Muscle layer of duodenum (tissue), 2 donors: ENCODE data around the gene PDS5A.
"Not testable (repeated sequence)": the region's sequence is repeated elsewhere in the genome, so short reads cannot be mapped to it uniquely, and the experiment has no call there.

ENCODE experiments used
- H3K27ac ChIP-seq: one replicate; pipeline ENCODE4 v1.7.0; 2013; ENCODE audit warnings: mild to moderate bottlenecking, low read length
- H3K27me3 ChIP-seq: one replicate; pipeline ENCODE4 v1.7.0; 2013; ENCODE audit warnings: low read depth, mild to moderate bottlenecking, control low read depth, low read length
- H3K36me3 ChIP-seq, 2 donors: one replicate each; pipeline ENCODE4 v1.7.0; 2013; ENCODE audit warnings: low read length in 2 of 2, control low read depth in 1 of 2, mild to moderate bottlenecking in 1 of 2; ENCODE audit not compliant: insufficient read depth in 2 of 2, control insufficient read depth in 1 of 2
- H3K4me1 ChIP-seq, 2 donors: one replicate each; pipeline ENCODE4 v1.7.0; 2013; ENCODE audit warnings: low read length in 2 of 2, mild to moderate bottlenecking in 2 of 2, control low read depth in 1 of 2, moderate library complexity in 1 of 2; ENCODE audit not compliant: insufficient read depth in 2 of 2, control insufficient read depth in 1 of 2
- H3K4me3 ChIP-seq, 2 donors: one replicate each; pipeline ENCODE4 v1.7.0; 2013; ENCODE audit warnings: low read length in 2 of 2, low read depth in 1 of 2, mild to moderate bottlenecking in 1 of 2
- H3K9me3 ChIP-seq, 2 donors: one replicate each; pipeline ENCODE4 v1.7.0; 2013; ENCODE audit warnings: low read length in 2 of 2, control low read depth in 1 of 2, mild to moderate bottlenecking in 1 of 2; ENCODE audit not compliant: control insufficient read depth in 1 of 2
- donor health status: healthy.

Gene PDS5A

DNA sequence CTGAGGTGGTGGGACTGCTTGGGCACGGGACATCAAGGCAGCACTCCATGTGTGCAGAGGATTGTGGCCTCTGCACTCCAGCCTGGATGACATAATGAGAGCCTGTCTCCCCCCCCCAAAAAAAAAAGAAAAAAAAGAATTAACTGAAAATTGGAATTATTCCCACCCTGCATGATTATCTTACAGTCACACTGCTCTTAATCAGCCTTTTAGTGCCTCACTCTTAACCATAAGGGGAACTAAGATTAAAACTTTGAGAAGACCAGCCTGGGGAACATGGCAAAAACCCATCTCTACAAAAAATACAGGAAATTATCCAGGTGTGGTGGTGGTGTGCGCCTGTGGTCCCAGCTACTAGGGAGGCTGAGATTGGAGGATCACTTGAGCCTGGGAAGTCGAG, 185.2 kb downstream of the PDS5A start:
- Histone ChIP-seq H3K4me3 (no peak overlapping the region), H3K36me3 (no peaks in the 10 kb centered on the region), H3K27me3 (no peaks in the 10 kb centered on the region), H3K4me1 (no peaks in the 10 kb centered on the region), H3K27ac (no peak overlapping the region), H3K9me3 (no peaks in the 10 kb centered on the region)

DNA sequence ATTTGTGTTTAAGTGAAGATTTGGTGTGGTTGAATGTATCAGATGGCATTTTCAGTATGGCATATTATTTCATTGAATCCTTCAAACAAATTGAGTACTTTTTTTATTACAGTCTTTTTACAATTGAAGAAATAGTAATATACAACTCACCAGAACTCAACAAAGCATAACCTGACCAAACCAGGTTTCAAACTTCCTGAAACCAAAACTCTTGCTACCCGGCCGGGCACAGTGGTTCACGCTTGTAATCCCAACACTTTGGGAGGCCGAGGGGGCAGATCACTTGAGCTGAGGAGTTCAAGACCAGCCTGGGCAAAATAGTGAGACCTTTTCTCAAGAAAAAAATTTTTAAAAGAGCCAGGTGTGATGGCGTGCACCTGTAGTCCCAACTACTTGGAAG, 185.6 kb downstream of the PDS5A start:
- H3K36me3 ChIP-seq, result no peaks in the 10 kb centered on the region
- no peak overlapping the region for H3K4me3 ChIP-seq
- no peak overlapping the region for H3K27ac ChIP-seq
- no peaks in the 10 kb centered on the region for H3K27me3 ChIP-seq
- no peaks in the 10 kb centered on the region for H3K4me1 ChIP-seq
- no peaks in the 10 kb centered on the region for H3K9me3 ChIP-seq

DNA sequence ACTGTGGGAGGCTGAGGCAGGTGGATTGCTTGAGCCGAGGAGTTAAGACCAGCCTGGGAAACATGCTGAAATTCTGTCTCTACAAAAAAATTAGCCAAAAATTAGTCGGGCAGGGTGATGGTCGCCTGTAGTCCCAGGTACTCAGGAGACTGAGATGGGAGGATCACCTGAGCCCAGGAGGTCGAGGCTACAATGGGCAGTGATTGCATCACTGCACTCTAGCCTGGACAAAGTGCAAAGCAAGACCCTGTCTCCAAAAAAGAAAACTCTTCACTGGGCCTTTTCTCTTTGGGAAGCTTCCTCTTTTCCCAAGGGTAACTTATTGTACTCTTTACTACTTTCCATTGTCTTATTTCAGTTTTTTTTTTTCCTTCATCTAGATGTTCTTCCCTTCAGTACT, 190.9 kb downstream of the PDS5A start:
- Histone ChIP-seq H3K27me3 (no peaks in the 10 kb centered on the region), H3K4me3 (no peak overlapping the region), H3K9me3 (no peaks in the 10 kb centered on the region), H3K36me3 (no peaks in the 10 kb centered on the region), H3K27ac (no peak overlapping the region), H3K4me1 (no peaks in the 10 kb centered on the region)

DNA sequence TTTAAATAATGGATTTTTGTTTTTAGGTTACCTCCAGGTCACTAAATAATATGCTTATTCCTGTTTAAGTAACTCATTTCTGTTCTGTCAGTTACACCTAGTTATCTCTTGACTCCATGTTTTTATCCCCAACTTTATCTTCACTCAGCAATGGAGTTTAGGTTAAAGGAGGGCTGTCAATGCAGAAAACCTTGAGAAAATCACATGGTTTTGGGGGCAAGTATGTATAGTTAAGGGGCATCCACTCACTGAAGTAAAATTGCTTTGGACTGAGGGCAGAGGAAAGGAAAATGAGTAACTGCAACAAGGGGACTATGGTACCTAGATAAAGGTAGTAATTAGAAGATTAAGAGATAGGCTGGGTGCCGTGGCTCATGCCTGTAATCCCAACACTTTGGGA, 192.6 kb downstream of the PDS5A start:
- Histone ChIP-seq H3K9me3 (no peaks in the 10 kb centered on the region), H3K36me3 (peaks cover 0 to 3% of the 10 kb centered on the region in 2 donors), H3K27me3 (no peaks in the 10 kb centered on the region), H3K4me1 (no peaks in the 10 kb centered on the region), H3K4me3 (no peak overlapping the region), H3K27ac (no peak overlapping the region)

DNA sequence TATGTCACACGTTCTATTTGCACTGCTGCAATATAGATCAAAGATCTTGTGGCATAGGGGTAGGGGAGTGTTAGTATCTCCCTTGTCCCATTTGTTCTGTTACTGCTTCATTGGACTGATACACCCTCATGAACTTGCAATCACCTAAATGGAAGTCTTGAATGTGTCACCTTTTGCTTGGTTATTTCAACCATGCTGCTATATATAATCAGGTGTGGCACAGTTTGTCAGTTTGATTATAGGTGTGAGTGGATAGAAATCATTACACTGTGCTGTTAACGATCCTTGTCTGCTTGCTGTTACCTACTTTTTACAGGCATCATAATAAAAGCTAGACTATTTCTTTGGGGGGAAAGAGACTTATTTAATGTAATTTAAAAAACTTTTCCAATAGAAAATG, 195.7 kb downstream of the PDS5A start:
- H3K4me1 ChIP-seq, H3K27me3 ChIP-seq, H3K9me3 ChIP-seq, H3K27ac ChIP-seq, H3K4me3 ChIP-seq: not testable (repeated sequence)
- peaks cover 12 to 25% of the 10 kb centered on the region in 2 donors for H3K36me3 ChIP-seq
